Measurements from ENCODE around the gene ERGIC1.
A peak's percentile ranks its signal among the peaks of the same experiment; 100 is the strongest.
"Not testable (repeated sequence)": the region's sequence is repeated elsewhere in the genome, so short reads cannot be mapped to it uniquely, and the experiment has no call there.

The ERGIC1 gene, protein sequence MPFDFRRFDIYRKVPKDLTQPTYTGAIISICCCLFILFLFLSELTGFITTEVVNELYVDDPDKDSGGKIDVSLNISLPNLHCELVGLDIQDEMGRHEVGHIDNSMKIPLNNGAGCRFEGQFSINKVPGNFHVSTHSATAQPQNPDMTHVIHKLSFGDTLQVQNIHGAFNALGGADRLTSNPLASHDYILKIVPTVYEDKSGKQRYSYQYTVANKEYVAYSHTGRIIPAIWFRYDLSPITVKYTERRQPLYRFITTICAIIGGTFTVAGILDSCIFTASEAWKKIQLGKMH

DNA sequence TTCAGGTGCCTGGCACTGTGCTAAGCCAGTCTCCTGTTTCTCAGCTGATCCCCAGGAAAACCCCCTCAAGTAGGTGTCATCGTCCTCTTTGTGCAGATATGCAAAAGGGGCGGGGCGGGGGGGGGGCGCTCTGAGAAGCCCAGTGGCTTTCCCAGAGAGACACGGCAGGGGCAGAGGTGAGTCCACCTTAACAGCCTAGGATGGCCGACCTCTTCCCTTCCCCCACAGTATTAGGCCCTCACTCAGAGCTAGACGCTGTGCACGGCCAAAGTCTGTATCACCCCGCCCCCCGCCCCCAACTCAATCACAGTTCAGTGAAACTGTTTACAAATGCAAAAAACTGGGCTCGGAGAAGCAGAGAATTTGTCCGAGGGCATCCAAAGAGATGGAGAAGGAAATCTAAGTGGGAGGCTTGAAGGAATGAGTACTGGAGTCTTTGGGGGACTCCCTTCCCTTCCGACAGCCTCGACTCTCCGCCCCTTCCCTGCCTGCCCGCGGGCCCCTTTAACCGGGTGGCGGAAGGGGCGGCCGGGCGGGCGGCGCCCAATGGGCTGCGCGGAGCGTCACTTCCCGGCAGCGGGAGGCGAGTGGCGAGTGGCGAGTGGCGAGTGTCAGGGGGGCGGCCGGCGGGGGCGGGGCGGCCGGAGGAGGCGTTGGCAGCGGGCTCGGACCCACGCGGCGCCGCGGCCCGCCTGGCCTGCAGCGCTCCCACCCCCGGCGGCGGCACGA lies at the start of gene ERGIC1:
Gene ERGIC1, plus strand, starts transcription at position 566 of the 729 bp plus-strand sequence. Its CDS starts 163 bp downstream, at position 729.
- H3K36me3 Mint-ChIP-seq, result peaks cover 2% of the 10 kb centered on the region
- ATAC-seq (ENCODE audit: low read depth), result peak; percentile 64
- peak within 1 kb of the TSS; percentile 94 for H3K4me3 Mint-ChIP-seq
- H3K27ac Mint-ChIP-seq, result peak within 1 kb of the TSS; percentile 98
- peak; percentile 65 to 73 for DNase-seq (ENCODE audit: low spot score in 2 of 2)
- peaks cover 31% of the 10 kb centered on the region for H3K4me1 Mint-ChIP-seq
- H3K27me3 Mint-ChIP-seq, result no peaks in the 10 kb centered on the region
- H3K9me3 Mint-ChIP-seq, result no peaks in the 10 kb centered on the region

DNA sequence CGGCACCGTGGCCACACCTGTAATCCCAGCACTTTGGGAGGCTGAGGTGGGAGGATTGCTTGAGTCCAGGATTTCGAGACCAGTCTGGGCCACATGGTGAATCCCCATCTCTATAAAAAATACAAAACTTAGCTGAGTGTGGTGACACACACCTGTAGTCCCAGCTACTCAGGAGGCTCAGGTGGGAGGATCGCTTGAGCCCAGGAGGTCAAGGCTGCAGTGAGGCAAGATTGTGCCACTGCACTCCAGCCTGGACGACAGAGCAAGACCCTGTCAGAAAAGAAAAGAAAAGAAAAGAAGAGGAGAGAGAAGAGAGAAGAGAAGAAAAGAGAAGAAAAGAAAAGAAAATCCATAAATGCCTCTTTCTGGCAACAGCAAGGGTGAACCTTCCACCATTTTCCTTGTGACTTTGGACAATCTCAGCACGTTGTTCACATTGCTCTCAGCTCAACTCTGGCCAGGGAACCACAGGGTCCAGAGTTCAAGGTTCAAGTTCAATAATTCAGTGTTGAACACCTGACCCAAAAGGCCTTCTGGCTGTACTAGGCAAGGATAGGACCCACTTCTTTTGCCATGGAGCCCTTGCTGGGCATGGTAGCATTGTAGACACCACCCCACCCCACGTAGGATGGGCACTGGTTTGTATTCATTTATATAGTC lies 48.5 kb upstream of the ERGIC1 start:
- Mint-ChIP-seq H3K9me3 (no peaks in the 10 kb centered on the region), H3K27ac (no peak overlapping the region), H3K36me3 (no peaks in the 10 kb centered on the region), H3K4me1 (peaks cover 2% of the 10 kb centered on the region), H3K4me3 (no peak overlapping the region), H3K27me3 (no peaks in the 10 kb centered on the region)
- DNase-seq (ENCODE audit: low spot score in 2 of 2) (no peak), ATAC-seq (ENCODE audit: low read depth) (no peak)

GRCh38 chr5:172786736-172787462 lies 47.2 kb upstream of the ERGIC1 start:
- Mint-ChIP-seq H3K9me3 (no peaks in the 10 kb centered on the region), H3K27me3 (no peaks in the 10 kb centered on the region), H3K27ac (no peak overlapping the region), H3K4me3 (no peak overlapping the region), H3K4me1 (no peaks in the 10 kb centered on the region), H3K36me3 (no peaks in the 10 kb centered on the region)
- ATAC-seq (ENCODE audit: low read depth), result no peak
- DNase-seq (ENCODE audit: low spot score in 2 of 2), result no peak

- not testable (repeated sequence) for H3K4me3 Mint-ChIP-seq; H3K9me3 Mint-ChIP-seq; H3K36me3 Mint-ChIP-seq; H3K4me1 Mint-ChIP-seq; H3K27ac Mint-ChIP-seq; H3K27me3 Mint-ChIP-seq; DNase-seq (ENCODE audit: low spot score in 2 of 2); ATAC-seq (ENCODE audit: low read depth)
Measured at GRCh38 chr5:172787538-172787937, 46.5 kb upstream of the ERGIC1 start.

DNA sequence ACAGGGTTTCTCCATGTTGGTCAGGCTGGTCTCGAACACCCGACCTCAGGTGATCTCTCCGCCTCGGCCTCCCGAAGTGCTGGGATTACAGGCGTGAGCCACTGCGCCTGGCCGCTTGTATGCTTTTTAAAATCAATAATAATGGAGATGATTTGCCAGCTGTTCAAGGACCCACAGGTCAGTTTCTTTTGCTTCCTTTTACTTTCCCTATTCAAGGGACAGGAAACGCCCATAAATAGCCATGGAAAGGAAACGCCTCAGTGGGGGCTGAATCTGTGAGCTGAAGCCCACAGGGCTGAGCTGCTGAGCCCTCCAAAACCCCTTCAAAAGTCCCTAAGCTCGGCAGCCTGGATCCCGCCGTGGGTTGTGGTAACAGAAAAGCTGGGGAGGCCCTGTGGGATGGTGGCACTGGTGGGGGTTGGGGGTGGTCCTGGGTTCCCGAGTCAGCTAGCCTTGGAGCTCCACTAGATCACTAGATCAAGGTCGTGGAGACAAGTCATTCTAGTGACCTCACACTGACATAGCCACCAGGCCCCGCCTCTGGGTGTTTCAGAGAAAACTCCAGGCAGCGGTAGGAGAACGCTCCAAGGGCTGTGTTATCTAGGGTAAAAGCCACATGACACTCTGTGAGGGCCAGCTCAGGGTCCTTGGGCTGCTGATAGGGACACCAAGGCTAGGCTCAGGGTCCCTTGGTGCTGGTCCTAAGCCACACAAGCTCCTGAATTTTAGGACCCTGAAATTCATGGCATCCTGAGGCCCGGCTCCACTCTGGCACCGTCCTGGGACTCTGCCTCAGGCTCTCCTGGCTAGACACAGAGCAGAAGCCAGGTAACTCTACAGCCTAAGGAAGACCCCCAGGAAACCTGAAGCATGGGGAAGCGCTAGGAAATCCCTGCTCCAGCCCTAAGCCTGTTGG lies 45.0 kb upstream of the ERGIC1 start:
- Mint-ChIP-seq H3K36me3 (peaks cover 4% of the 10 kb centered on the region), H3K27ac (no peak overlapping the region), H3K4me1 (no peaks in the 10 kb centered on the region), H3K4me3 (no peak overlapping the region), H3K27me3 (no peaks in the 10 kb centered on the region), H3K9me3 (peaks cover 2% of the 10 kb centered on the region)
- no peak for ATAC-seq (ENCODE audit: low read depth)
- DNase-seq (ENCODE audit: low spot score in 2 of 2), result no peak

DNA sequence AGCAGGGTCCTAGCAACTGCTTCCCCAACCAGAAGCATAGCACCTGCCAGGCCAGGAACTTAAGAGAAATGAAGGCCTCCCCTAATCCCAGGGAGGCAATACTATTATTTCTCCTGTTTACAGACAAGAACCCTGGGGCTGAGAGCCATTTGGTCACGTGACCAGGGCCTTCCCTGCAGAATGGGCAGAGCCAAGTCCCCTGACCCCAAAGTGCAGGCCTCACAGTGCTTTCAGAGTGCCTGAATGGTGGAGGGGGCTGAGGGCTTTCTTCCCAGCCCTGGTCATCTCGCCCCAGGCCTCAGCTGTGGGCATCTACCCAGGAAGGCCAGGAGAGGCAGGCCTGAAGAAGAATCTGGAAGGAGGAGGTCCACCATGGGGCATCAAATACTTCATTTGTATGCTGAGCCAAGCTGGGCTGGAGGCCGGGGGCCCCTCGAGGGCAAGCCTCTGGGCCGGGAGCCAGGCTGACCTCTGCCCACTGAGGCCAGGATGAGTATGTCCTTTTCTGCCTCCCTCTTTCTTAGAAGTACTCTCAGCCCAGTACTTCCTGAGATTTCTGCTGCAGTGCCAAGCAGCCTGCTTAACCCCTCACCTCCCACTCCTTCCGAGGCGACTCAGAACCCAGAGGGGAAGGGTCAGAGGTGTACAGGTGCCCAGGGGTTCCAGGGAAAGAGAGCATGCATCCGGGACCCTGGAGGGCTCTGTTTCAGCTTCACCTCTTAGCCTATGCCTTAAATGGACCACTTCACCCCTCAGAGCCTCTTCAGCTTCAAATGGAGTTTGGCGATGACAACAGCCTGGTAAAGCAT lies 44.2 kb upstream of the ERGIC1 start:
- no peak overlapping the region for H3K4me3 Mint-ChIP-seq
- no peak for ATAC-seq (ENCODE audit: low read depth)
- H3K9me3 Mint-ChIP-seq, result peaks cover 2% of the 10 kb centered on the region
- no peak overlapping the region for H3K27ac Mint-ChIP-seq
- no peaks in the 10 kb centered on the region for H3K4me1 Mint-ChIP-seq
- H3K36me3 Mint-ChIP-seq, result peaks cover 4% of the 10 kb centered on the region
- no peak for DNase-seq (ENCODE audit: low spot score in 2 of 2)
- H3K27me3 Mint-ChIP-seq, result no peaks in the 10 kb centered on the region

DNA sequence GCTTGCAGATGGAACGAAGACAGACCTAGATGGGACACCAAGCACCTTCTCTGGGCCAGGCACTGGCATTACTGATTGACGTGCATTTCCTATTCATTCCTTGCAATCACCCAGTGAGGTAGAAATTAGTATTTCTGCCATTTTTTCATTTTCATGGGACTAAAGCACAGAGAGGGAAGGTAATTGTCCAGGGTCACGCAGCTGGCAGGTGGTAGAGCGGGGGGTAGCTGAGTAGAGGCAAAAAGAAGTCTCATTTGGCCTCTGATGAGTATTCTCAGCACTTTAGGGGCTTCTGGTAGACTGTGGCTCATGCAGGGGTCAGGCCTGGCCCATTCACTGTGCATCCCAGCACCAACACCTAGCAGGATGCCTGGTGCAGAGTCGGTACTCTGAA lies 43.6 kb upstream of the ERGIC1 start:
- Mint-ChIP-seq H3K27me3 (no peaks in the 10 kb centered on the region), H3K4me3 (no peak overlapping the region), H3K4me1 (no peaks in the 10 kb centered on the region), H3K27ac (no peak overlapping the region), H3K36me3 (peaks cover 4% of the 10 kb centered on the region), H3K9me3 (peaks cover 2% of the 10 kb centered on the region)
- ATAC-seq (ENCODE audit: low read depth), result no peak
- DNase-seq (ENCODE audit: low spot score in 2 of 2), result no peak

- Mint-ChIP-seq H3K27me3 (no peaks in the 10 kb centered on the region), H3K9me3 (peaks cover 2% of the 10 kb centered on the region), H3K36me3 (peaks cover 4% of the 10 kb centered on the region), H3K4me1 (no peaks in the 10 kb centered on the region), H3K4me3 (no peak overlapping the region), H3K27ac (no peak overlapping the region)
- ATAC-seq (ENCODE audit: low read depth) (no peak), DNase-seq (ENCODE audit: low spot score in 2 of 2) (no peak)
Measured at GRCh38 chr5:172791286-172791685, 42.8 kb upstream of the ERGIC1 start.

DNA sequence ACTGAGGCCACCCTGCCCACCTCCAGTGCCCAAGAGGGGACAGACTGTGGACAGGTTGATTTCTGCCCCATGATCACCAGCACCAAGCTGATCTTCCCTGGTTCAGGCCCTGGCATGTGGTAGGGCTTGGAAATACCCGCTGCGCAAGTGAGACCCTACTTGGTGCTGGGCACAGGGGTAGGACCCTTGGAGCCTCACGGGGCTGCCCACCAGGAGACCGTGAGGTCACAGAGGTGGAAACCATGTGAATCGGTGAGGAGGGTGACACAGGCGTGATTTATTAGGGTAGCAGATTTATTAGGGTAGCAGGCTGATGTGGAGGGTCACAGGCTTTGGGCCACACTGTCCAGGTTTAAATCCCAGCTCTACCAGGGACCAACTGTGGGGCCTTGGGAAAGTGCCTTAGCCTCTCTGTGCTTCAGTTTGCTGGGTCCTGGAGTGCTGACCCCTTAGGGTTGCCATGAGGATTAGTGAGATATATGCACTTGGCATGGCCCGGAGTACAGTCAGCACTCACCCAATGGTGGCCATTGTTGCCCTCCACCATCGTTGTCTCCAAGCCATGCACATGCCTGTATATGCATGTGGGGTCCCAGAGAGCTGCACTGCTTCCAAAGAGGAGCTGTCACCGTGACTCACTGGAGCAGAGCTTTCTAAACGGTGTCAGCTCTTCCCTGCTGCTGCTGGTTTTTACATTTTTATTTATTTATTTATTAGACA lies 42.2 kb upstream of the ERGIC1 start:
- DNase-seq (ENCODE audit: low spot score in 2 of 2), result no peak
- H3K9me3 Mint-ChIP-seq, result peaks cover 2% of the 10 kb centered on the region
- H3K27me3 Mint-ChIP-seq, result peaks cover 2% of the 10 kb centered on the region
- no peak for ATAC-seq (ENCODE audit: low read depth)
- H3K4me3 Mint-ChIP-seq, result no peak overlapping the region
- H3K4me1 Mint-ChIP-seq, result no peaks in the 10 kb centered on the region
- peaks cover 4% of the 10 kb centered on the region for H3K36me3 Mint-ChIP-seq
- no peak overlapping the region for H3K27ac Mint-ChIP-seq

- Mint-ChIP-seq H3K36me3 (peaks cover 4% of the 10 kb centered on the region), H3K9me3 (peaks cover 2% of the 10 kb centered on the region), H3K4me1 (peaks cover 3% of the 10 kb centered on the region), H3K27ac (no peak overlapping the region), H3K27me3 (peaks cover 2% of the 10 kb centered on the region), H3K4me3 (no peak overlapping the region)
- DNase-seq (ENCODE audit: low spot score in 2 of 2) (no peak), ATAC-seq (ENCODE audit: low read depth) (no peak)
Measured at GRCh38 chr5:172792701-172793570, 41.1 kb upstream of the ERGIC1 start.

DNA sequence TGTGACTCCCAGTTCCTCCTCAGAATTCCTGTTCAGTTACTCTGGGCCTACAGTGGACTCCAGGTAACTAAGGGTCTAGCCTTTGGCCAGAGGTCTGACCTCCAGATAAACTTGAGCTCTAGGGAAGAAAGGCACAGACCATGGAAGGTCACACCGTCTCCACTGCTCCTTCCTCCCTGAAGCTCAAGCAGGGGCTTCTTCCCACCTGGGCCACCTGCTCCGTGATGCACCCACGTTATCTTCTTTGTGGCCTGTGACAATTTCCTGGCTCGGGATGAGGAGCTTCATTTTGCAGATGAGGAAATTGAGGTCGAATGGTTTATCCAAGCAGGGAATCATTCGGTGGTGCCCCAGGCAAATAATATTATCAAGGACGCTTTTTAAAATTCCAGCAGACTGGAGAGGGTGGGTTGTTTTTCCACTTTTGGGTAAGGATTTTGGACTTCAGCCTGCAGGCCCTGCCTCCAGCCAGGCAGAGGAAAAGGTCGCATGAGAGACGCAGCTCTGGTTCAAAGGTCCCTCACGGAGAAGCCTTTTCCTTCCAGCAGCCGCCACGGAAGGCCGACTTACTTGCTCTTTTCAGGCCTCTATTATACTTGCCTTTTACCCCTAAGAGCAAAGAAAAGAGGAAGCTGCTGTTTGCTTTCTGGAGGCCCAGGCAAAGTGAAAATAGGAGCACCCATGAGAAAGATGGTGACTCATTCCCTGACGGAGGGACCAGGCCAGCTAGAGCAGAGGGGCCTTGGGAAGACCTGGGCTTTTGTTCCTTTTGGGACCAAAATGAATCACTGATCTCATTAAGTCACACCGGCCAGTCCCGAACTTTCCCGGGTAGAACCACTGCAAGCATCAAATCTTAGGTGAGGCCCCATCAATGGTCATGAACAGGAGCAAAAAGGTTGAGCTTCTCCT lies 40.2 kb upstream of the ERGIC1 start:
- Mint-ChIP-seq H3K36me3 (peaks cover 4% of the 10 kb centered on the region), H3K9me3 (peaks cover 2% of the 10 kb centered on the region), H3K4me1 (peaks cover 3% of the 10 kb centered on the region), H3K4me3 (no peak overlapping the region), H3K27ac (no peak overlapping the region), H3K27me3 (peaks cover 2% of the 10 kb centered on the region)
- no peak for DNase-seq (ENCODE audit: low spot score in 2 of 2)
- peak; percentile 53 for ATAC-seq (ENCODE audit: low read depth)

Measured in memory B cell (primary cell).